ENCODE results near the gene HEATR5B. TPM values are rescaled to one million over a fixed set of nuclear protein-coding genes. Genes with fewer than 3 reads are reported as not detected.
"Not testable (repeated sequence)": the region's sequence is repeated elsewhere in the genome, so short reads cannot be mapped to it uniquely, and the experiment has no call there.

The HEATR5B gene
- total RNA-seq, 1 donor from 2014 or later, result 25.9 TPM

DNA sequence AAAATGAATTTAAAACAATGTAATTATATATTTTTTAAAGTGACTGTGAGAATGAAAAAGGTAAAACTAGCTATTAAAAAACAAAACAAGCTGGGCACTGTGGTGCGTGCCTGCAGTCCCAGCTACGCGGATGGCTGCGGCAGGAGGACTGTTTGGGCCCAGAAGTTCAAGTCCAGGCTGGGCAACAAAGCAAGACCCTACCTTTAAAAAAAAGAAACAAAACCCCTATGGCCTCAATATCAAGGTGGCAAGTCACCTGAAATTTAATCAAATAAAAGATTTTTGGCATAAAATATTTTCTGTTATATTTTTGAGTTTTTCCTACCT is 70.9 kb downstream of the HEATR5B start:
- H3K4me3 ChIP-seq (ENCODE audit: low read depth, low read length), result no peak overlapping the region
- H3K27me3 ChIP-seq (ENCODE audit: control insufficient read depth, insufficient read depth, low read length), result no peaks in the 10 kb centered on the region
- no peak for DNase-seq (ENCODE audit: low read depth)
- TF ChIP-seq, protein P1, sequence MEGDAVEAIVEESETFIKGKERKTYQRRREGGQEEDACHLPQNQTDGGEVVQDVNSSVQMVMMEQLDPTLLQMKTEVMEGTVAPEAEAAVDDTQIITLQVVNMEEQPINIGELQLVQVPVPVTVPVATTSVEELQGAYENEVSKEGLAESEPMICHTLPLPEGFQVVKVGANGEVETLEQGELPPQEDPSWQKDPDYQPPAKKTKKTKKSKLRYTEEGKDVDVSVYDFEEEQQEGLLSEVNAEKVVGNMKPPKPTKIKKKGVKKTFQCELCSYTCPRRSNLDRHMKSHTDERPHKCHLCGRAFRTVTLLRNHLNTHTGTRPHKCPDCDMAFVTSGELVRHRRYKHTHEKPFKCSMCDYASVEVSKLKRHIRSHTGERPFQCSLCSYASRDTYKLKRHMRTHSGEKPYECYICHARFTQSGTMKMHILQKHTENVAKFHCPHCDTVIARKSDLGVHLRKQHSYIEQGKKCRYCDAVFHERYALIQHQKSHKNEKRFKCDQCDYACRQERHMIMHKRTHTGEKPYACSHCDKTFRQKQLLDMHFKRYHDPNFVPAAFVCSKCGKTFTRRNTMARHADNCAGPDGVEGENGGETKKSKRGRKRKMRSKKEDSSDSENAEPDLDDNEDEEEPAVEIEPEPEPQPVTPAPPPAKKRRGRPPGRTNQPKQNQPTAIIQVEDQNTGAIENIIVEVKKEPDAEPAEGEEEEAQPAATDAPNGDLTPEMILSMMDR (IDR thresholded peaks at IDR 0.05; ENCODE audit: insufficient read depth, low read length, poor library complexity, severe bottlenecking), result no peak
- no peaks in the 10 kb centered on the region for H3K36me3 ChIP-seq (ENCODE audit: control insufficient read depth, insufficient read depth, low read length)

DNA sequence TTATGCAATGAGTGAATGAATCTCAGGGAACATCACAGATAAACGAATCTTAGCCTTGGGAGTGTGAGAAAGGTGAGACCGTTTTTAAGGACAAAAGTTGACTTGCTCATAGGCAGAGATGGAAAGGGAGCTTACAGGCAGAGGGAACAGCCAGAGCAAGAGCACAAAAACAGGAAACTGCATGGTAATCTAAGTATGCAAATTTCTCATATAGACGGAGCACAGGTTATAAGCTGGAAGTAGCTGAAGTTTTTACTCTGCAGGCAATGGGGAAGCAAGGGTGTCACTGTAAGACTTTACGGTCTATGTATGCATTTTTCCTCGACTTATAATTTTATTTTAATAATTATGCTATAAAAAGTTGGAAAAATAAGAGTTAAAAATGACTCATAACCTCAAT is 73.0 kb downstream of the HEATR5B start:
- Histone ChIP-seq H3K27me3 (ENCODE audit: control insufficient read depth, insufficient read depth, low read length) (no peaks in the 10 kb centered on the region), H3K36me3 (ENCODE audit: control insufficient read depth, insufficient read depth, low read length) (no peaks in the 10 kb centered on the region), H3K4me3 (ENCODE audit: low read depth, low read length) (no peak overlapping the region)
- DNase-seq (ENCODE audit: low read depth), result no peak
- TF ChIP-seq, protein P1 (IDR thresholded peaks at IDR 0.05; ENCODE audit: insufficient read depth, low read length, poor library complexity, severe bottlenecking), result no peak

DNA sequence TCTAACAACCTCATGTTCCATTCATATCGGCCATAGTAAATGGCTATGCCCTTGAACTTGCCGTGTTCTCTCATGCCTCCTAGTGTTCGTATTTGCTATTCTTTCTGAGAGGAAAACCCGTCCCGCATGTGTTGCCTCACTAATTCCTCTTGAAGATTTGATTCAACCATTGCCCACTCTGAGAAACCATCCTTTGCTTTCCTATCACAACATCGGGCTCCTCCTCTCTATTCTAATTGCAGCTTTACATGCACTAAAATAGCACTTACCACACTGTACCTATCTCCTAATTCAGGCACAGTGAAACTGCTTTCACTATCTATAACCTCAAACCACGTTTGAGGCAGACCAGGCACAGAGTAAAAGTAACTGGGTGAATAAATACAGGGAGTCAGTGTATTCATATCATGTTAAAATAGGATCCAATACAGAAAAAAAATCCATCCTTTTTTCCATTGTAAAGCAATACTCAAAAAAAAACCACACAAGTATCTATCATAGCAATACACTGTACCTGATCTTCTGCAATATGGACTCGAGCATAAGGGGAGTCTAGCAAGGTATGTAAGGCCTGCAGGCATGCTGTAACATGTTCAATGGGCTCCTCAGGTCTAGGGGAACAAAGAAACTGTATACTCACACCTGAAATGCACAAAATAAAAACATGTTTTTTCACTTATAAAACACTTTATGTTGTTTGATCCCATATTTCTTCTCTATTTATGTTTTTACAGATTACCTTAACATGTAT is 78.9 kb downstream of the HEATR5B start:
- no peak for DNase-seq (ENCODE audit: low read depth)
- Histone ChIP-seq H3K27me3 (ENCODE audit: control insufficient read depth, insufficient read depth, low read length) (no peaks in the 10 kb centered on the region), H3K36me3 (ENCODE audit: control insufficient read depth, insufficient read depth, low read length) (no peaks in the 10 kb centered on the region), H3K4me3 (ENCODE audit: low read depth, low read length) (no peak overlapping the region)
- TF ChIP-seq, protein P1 (IDR thresholded peaks at IDR 0.05; ENCODE audit: insufficient read depth, low read length, poor library complexity, severe bottlenecking), result peak; percentile 46

DNA sequence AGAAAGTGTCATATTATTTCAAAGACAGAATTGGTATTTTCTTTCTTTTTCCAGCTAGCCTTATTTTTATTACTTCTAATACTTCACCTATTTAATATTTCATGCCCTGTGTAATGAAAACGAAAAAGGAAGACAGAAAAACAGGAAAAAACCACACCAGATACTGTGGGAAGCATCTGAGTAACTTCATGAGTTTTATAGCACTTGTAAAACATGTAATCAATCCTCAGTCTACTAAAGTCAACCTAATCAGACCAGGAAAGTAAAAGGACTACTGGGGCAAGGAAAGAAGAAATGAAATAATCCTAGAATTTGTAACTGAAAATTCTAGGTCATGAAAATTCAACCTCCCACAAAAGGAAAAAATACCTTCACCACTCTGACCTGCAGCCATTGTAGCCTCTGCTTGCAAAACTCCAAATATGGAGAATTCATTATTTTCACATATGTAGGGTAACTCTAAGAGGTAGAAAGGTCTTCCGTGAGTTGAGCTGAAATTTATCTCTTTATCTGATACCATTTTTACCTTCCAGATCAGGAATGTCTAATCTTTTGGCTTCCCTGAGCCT is 83.1 kb downstream of the HEATR5B start:
- TF ChIP-seq, protein P1 (IDR thresholded peaks at IDR 0.05; ENCODE audit: insufficient read depth, low read length, poor library complexity, severe bottlenecking), result no peak
- no peaks in the 10 kb centered on the region for H3K36me3 ChIP-seq (ENCODE audit: control insufficient read depth, insufficient read depth, low read length)
- no peaks in the 10 kb centered on the region for H3K27me3 ChIP-seq (ENCODE audit: control insufficient read depth, insufficient read depth, low read length)
- DNase-seq (ENCODE audit: low read depth), result no peak
- H3K4me3 ChIP-seq (ENCODE audit: low read depth, low read length), result no peak overlapping the region

DNA sequence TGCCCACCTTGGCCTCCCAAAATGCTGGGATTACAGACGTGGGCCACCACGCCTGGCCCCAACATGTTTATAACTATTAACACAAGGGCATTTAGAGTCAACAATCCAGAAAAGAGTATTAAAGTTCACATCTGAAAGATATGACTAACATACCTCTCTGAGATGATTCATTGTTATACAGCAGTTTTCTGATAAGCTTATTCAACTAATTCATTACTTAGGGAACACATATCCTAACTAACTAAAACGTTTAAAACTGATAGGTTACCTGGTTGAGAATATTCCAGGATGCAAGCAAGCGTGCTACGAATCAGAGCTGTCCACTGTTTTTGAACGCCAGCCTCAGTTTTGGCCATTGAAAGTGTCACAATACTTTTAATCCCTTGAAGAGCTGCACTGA is 83.9 kb downstream of the HEATR5B start:
- Histone ChIP-seq H3K36me3 (ENCODE audit: control insufficient read depth, insufficient read depth, low read length) (no peaks in the 10 kb centered on the region), H3K4me3 (ENCODE audit: low read depth, low read length) (no peak overlapping the region), H3K27me3 (ENCODE audit: control insufficient read depth, insufficient read depth, low read length) (no peaks in the 10 kb centered on the region)
- TF ChIP-seq, protein P1 (IDR thresholded peaks at IDR 0.05; ENCODE audit: insufficient read depth, low read length, poor library complexity, severe bottlenecking), result no peak
- no peak for DNase-seq (ENCODE audit: low read depth)

DNA sequence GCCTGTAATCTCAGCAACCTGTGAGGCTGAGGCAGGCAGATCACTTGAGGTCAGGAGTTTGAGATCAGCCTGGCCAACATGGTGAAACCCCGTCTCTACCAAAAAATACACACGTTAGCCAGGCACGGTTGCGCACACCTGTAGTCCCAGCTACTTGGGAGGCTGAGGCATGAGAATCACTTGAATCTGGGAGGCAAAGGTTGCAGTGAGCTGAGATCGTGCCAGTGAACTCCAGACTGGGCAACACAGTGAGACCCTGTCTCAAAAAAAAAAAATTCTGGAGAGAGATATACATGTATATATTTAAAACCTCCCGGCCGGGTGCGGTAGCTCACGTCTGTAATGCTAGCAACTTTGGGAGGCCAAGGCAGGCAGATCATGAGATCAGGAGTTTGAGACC is 84.8 kb downstream of the HEATR5B start:
- not testable (repeated sequence) for H3K4me3 ChIP-seq (ENCODE audit: low read depth, low read length); DNase-seq (ENCODE audit: low read depth); H3K36me3 ChIP-seq (ENCODE audit: control insufficient read depth, insufficient read depth, low read length); H3K27me3 ChIP-seq (ENCODE audit: control insufficient read depth, insufficient read depth, low read length)

Measured in kidney epithelial cell (primary cell).